Stimulated activated CD8-positive, alpha-beta memory T cell treated with anti-CD3 and anti-CD28 coated beads, Interleukin-15, amount 100 ng/mL, for 24 hours (primary cell): ENCODE measurements around the gene C13orf46.

Source experiments
- DNase-seq: peaks from one replicate; pipeline ENCODE4 v3.0.0-alpha.2; 2020; ENCODE audit warnings: low read depth

The C13orf46 gene

GRCh38 chr13:113904411-113904810 is 69.5 kb downstream of the C13orf46 start:
- no peak for DNase-seq

GRCh38 chr13:113903912-113904311 is 70.0 kb downstream of the C13orf46 start:
- DNase-seq = no peak
